ENCODE measurements around the gene PA2G4. TPM values are rescaled to one million over a fixed set of nuclear protein-coding genes. Genes with fewer than 3 reads are reported as not detected.

PA2G4 gene
- total and polyA plus RNA-seq, 2 of the 4 experiments (the other 2 are of a cell fraction) = 158 to 198 TPM

- in situ Hi-C loops (cut with MboI; ENCODE audit: low sequenced_read_pairs) (loop anchor here (5.0 kb wide), 1 partner anchor 57 kb away; the partner anchor contains the start of gene SMARCC2), intact Hi-C loops (cut with micrococcal nuclease) (no loop called here), dilution Hi-C loops (cut with HindIII; ENCODE audit: low sequenced_read_pairs, unreplicated experiment) (no loop called here)
- Histone ChIP-seq H2BK120ac (ENCODE audit: low read depth, low read length) (no peak overlapping the region), H3K4me3 (ENCODE audit: insufficient read depth, low read depth, low read length) (no peak overlapping the region), H3K27ac (ENCODE audit: insufficient read depth, low read length) (no peak overlapping the region), H2BK20ac (ENCODE audit: low read depth, low read length) (no peak overlapping the region), H2AK5ac (ENCODE audit: low read depth, low read length) (peak overlapping the region; percentile 66; the same call in 1 of the 2 replicates), H3K9ac (ENCODE audit: low read depth, low read length) (no peak overlapping the region), H3K9me3 (ENCODE audit: control insufficient read depth, insufficient read depth, low read length) (no peaks in the 10 kb centered on the region), H4K91ac (ENCODE audit: insufficient read depth, low read depth, low read length) (peak overlapping the region; percentile 81), H3K23ac (ENCODE audit: low read depth, low read length) (peak overlapping the region; percentile 80; the same call in 1 of the 2 replicates), H2AFZ (replicated peaks; ENCODE audit: low read length, poor library complexity) (peak overlapping the region; percentile 52), H2BK5ac (ENCODE audit: low read depth, low read length, poor library complexity, severe bottlenecking) (no peak overlapping the region), H3K4me1 (ENCODE audit: control insufficient read depth, insufficient read depth, low read length) (peaks cover 6% of the 10 kb centered on the region; the same call in 1 of the 2 replicates), H3K79me1 (ENCODE audit: low read depth in 1 of 2, low read length in 2 of 2) (peaks cover 44 to 76% of the 10 kb centered on the region in 2 experiments), H3K4ac (ENCODE audit: low read depth, low read length) (peak overlapping the region; percentile 81; the same call in 1 of the 2 replicates), H3K18ac (ENCODE audit: low read depth, low read length) (no peak overlapping the region), H3K4me2 (ENCODE audit: low read depth, low read length) (peak overlapping the region; percentile 92), H3K56ac (ENCODE audit: extremely low read depth, insufficient read depth, low read length) (peak overlapping the region; percentile 42; the same call in 1 of the 2 replicates), H3K27me3 (ENCODE audit: control insufficient read depth, insufficient read depth, low read length) (no peaks in the 10 kb centered on the region), H2BK15ac (ENCODE audit: low read depth, low read length) (no peak overlapping the region), H4K8ac (ENCODE audit: low read depth in 2 of 2, low read length in 2 of 2) (peak overlapping the region in 1 of 2 experiments; percentile 73; a peak in 1 of 4 replicates), H3K36me3 (ENCODE audit: control insufficient read depth, insufficient read depth, low read length) (peaks cover 36% of the 10 kb centered on the region), H4K5ac (ENCODE audit: low read depth, low read length) (no peak overlapping the region), H2AK9ac (replicated peaks; ENCODE audit: low read depth, low read length, poor library complexity) (peak overlapping the region; percentile 95), H3K9me1 (ENCODE audit: insufficient read depth, low read length) (no peaks in the 10 kb centered on the region), H4K20me1 (ENCODE audit: insufficient read depth, low read length) (no peaks in the 10 kb centered on the region), H3K14ac (replicated peaks; ENCODE audit: low read depth, low read length) (peak overlapping the region; percentile 83; the same call in 1 of the 2 replicates)
- no peak for DNase-seq
- WGBS, 2 experiments (ENCODE audit: extremely low coverage in 2 of 2, insufficient read length in 1 of 2) = 82% methylated on average over 6 of the region's 22 CpGs; no CpG with 5 or more reads in 1 of the 2 experiments
- POLR2A ChIA-PET (ENCODE audit: unreplicated experiment) = no interaction called here
- BruUV-seq (replicated peaks) = TSS peak; percentile 4
- ATAC-seq (ENCODE audit: low read depth) = no peak
- TF ChIP-seq FOS (IDR thresholded peaks at IDR 0.05; ENCODE audit: low read depth, low read length) (no peak), BHLHE40 (IDR thresholded peaks at IDR 0.05; ENCODE audit: low read depth, low read length) (no peak), SMC3 (IDR thresholded peaks at IDR 0.05; ENCODE audit: low read depth, low read length) (no peak), ELK1 (IDR thresholded peaks at IDR 0.05; ENCODE audit: borderline replicate concordance, low read depth, low read length) (no peak), POLR2A (IDR thresholded peaks at IDR 0.05; ENCODE audit: low read depth, low read length) (no peak)
- CTCF ChIA-PET = no interaction called here
Observed at GRCh38 chr12:56129942-56130495, 25.7 kb downstream of the PA2G4 start.
